SK-N-SH (cell line): ENCODE measurements around the gene PARD3B. TPM values are rescaled to one million over a fixed set of nuclear protein-coding genes. Genes with fewer than 3 reads are reported as not detected.

Experiments used
- CTCF ChIA-PET: fragments of 300-600, 350-600 bp; formaldehyde crosslinking; extraction: SDS; loops from one replicate; lab custom pipeline; 2021; lab: Yijun Ruan, JAX
- POLR2A ChIA-PET: fragments of 350-600 bp; sonication (Branson Sonifier 250); formaldehyde crosslinking; extraction: SDS; loops from one replicate; lab custom pipeline; 2020; ENCODE audit warnings: antibody characterized with exemption, inconsistent platforms; lab: Yijun Ruan, JAX
- DNase-seq: peaks from one replicate; pipeline ENCODE4 v3.0.0; 2012
- H2AFZ ChIP-seq: fragments of 200-600 bp; sonication (generic); 2 replicates; pipeline ENCODE4 v1.8.1; 2016; ENCODE audit warnings: antibody characterized with exemption, mild to moderate bottlenecking, low read depth
- H3F3A ChIP-seq: fragments of 200-600 bp; sonication (generic); replicated peaks from 2 replicates; pipeline ENCODE3; 2016; ENCODE audit warnings: antibody characterized with exemption, mild to moderate bottlenecking; ENCODE audit not compliant: insufficient read depth
- H3K27ac ChIP-seq, 2 experiments: fragments of 200-500 bp in 1 of 2; fragments of 200-600 bp in 1 of 2; sonication (Bioruptor generic) in 1 of 2; sonication (generic), shearing (Covaris generic) in 1 of 2; 2 replicates each; pipeline versions ENCODE4 v1.5.1 to v1.6.1; 2014 to 2016; ENCODE audit warnings: low read depth in 2 of 2, inconsistent platforms in 1 of 2, low read length in 1 of 2, mild to moderate bottlenecking in 1 of 2, mixed read lengths in 1 of 2
- H3K27me3 ChIP-seq: fragments of 200-600 bp; sonication (generic), shearing (Covaris generic); 2 replicates; pipeline ENCODE4 v1.6.1; 2016; ENCODE audit warnings: mixed run types; ENCODE audit not compliant: insufficient read depth
- H3K36me3 ChIP-seq, 2 experiments: fragments of 200-500 bp in 1 of 2; fragments of 200-600 bp in 1 of 2; sonication (Bioruptor generic) in 1 of 2; sonication (generic) in 1 of 2; replicated peaks in 1 of 2; 2 replicates each; pipeline versions ENCODE3 to v1.5.1; 2014 to 2016; ENCODE audit warnings: low read length in 1 of 2, mild to moderate bottlenecking in 1 of 2; ENCODE audit not compliant: insufficient read depth in 2 of 2, control insufficient read depth in 1 of 2
- H3K4me1 ChIP-seq, 2 experiments: fragments of 200-500 bp in 1 of 2; fragments of 200-600 bp in 1 of 2; sonication (Bioruptor generic) in 1 of 2; sonication (generic), shearing (Covaris generic) in 1 of 2; 2 replicates each; pipeline versions ENCODE4 v1.5.1 to v1.6.1; 2014 to 2016; ENCODE audit warnings: low read depth in 1 of 2, low read length in 1 of 2, mixed run types in 1 of 2; ENCODE audit not compliant: insufficient read depth in 2 of 2, control insufficient read depth in 1 of 2
- H3K4me2 ChIP-seq: fragments of 200-600 bp; sonication (generic), shearing (Covaris generic); 2 replicates; pipeline ENCODE4 v1.6.1; 2017; ENCODE audit warnings: mixed run types
- H3K4me3 ChIP-seq, 2 experiments: fragments of 200-500 bp in 1 of 2; fragments of 200-600 bp in 1 of 2; sonication (Bioruptor generic) in 1 of 2; sonication (generic), shearing (Covaris generic) in 1 of 2; 2 replicates each; pipeline versions ENCODE4 v1.5.1 to v1.8.1; 2014 to 2016; ENCODE audit warnings: low read depth in 2 of 2, inconsistent platforms in 1 of 2, low read length in 1 of 2, mild to moderate bottlenecking in 1 of 2, mixed read lengths in 1 of 2, moderate library complexity in 1 of 2
- H3K79me2 ChIP-seq: fragments of 200-600 bp; sonication (generic); 2 replicates; pipeline ENCODE4 v1.8.1; 2017; ENCODE audit warnings: mild to moderate bottlenecking; ENCODE audit not compliant: insufficient read depth
- H3K9ac ChIP-seq: fragments of 200-600 bp; sonication (generic); 2 replicates; pipeline ENCODE4 v1.6.1; 2017; ENCODE audit warnings: mixed run types
- H3K9me2 ChIP-seq: fragments of 200-600 bp; sonication (generic); 2 replicates; pipeline ENCODE4 v1.6.1; 2017; ENCODE audit warnings: mixed run types
- H3K9me3 ChIP-seq: fragments of 200-600 bp; sonication (generic); 2 replicates; pipeline ENCODE4 v1.6.1; 2017; ENCODE audit warnings: mixed run types, mild to moderate bottlenecking, moderate library complexity
- H4K20me1 ChIP-seq: fragments of 200-600 bp; sonication (generic); 2 replicates; pipeline ENCODE4 v1.6.1; 2017; ENCODE audit warnings: mild to moderate bottlenecking, mixed run types; ENCODE audit not compliant: insufficient read depth
- CHD2 ChIP-seq: fragments of 150-350 bp; IDR thresholded peaks from 2 replicates; pipeline ENCODE4 v1.6.1; 2018; ENCODE audit warnings: low read length; ENCODE audit not compliant: partially characterized antibody
- ELF1 ChIP-seq: IDR thresholded peaks from 2 replicates; pipeline ENCODE4 v1.4.0; 2012
- EP300 ChIP-seq, 2 experiments: IDR thresholded peaks; 2 replicates each; pipeline versions ENCODE4 v1.4.0 to v1.6.1; 2012; ENCODE audit warnings: borderline replicate concordance in 1 of 2, low read depth in 1 of 2, low read length in 1 of 2
- FOSL2 ChIP-seq: IDR thresholded peaks from 2 replicates; pipeline ENCODE4 v1.4.0; 2012; ENCODE audit warnings: low read depth, mild to moderate bottlenecking, moderate library complexity, borderline replicate concordance
- FOXM1 ChIP-seq: IDR thresholded peaks from 2 replicates; pipeline ENCODE4 v1.4.0; 2012; ENCODE audit warnings: low read depth, mild to moderate bottlenecking
- GATA2 ChIP-seq: sonication (generic); formaldehyde crosslinking; IDR thresholded peaks from 2 replicates; pipeline ENCODE4 v1.5.0; 2020; ENCODE audit warnings: mild to moderate bottlenecking, missing genetic modification reagents
- JUND ChIP-seq: IDR thresholded peaks from 2 replicates; pipeline ENCODE4 v1.4.0; 2012
- MEF2A ChIP-seq: IDR thresholded peaks from 2 replicates; pipeline ENCODE4 v1.4.0; 2012; ENCODE audit warnings: low read depth, borderline replicate concordance
- MXI1 ChIP-seq: IDR thresholded peaks from 2 replicates; pipeline ENCODE4 v1.6.1; 2012; ENCODE audit warnings: mild to moderate bottlenecking, low read depth, low read length, improper control_type of control experiment
- RAD21 ChIP-seq: IDR thresholded peaks from 2 replicates; pipeline ENCODE4 v1.6.1; 2012; ENCODE audit warnings: mild to moderate bottlenecking, low read length
- RCOR1 ChIP-seq: fragments of 150-350 bp; IDR thresholded peaks from 2 replicates; pipeline ENCODE4 v1.6.1; 2017; ENCODE audit warnings: antibody characterized with exemption, low read length
- RFX5 ChIP-seq: IDR thresholded peaks from 2 replicates; pipeline ENCODE4 v1.6.1; 2012; ENCODE audit warnings: mild to moderate bottlenecking, improper control_type of control experiment, low read length
- RXRA ChIP-seq: IDR thresholded peaks from 2 replicates; pipeline ENCODE4 v1.4.0; 2012; ENCODE audit warnings: low read depth, mild to moderate bottlenecking, borderline replicate concordance
- TCF12 ChIP-seq: IDR thresholded peaks from 2 replicates; pipeline ENCODE4 v1.4.0; 2012
- YY1 ChIP-seq: IDR thresholded peaks from 2 replicates; pipeline ENCODE4 v1.4.0; 2012; ENCODE audit warnings: low read depth, mild to moderate bottlenecking
- WGBS: methylation state at CpG from one replicate; pipeline ENCODE4 v1.1.6; 2017; ENCODE audit warnings: low lambda C conversion rate; 5-methylcytosine and 5-hydroxymethylcytosine counted together
- polyA plus RNA-seq, 3 experiments: library from polyadenylated mRNA; depleted of rRNA; stranded (reverse); fragments of >200 nt; gene quantifications; 2 replicates each; pipeline ENCODE4 v1.2.3, GENCODE V29; 2012
- TF ChIP-seq, protein P1 (sequence below): fragments of 150-350 bp; IDR thresholded peaks from 2 replicates; pipeline ENCODE4 v1.6.1; 2016; ENCODE audit warnings: mild to moderate bottlenecking, low read depth, low read length
- TF ChIP-seq, protein P2 (sequence below): IDR thresholded peaks from 2 replicates; pipeline ENCODE4 v1.4.0; 2012; ENCODE audit warnings: low read depth
- TF ChIP-seq, protein P3 (sequence below): IDR thresholded peaks from 2 replicates; pipeline ENCODE4 v1.4.0; 2012; ENCODE audit warnings: low read depth, borderline replicate concordance
- TF ChIP-seq, protein P4 (sequence below): IDR thresholded peaks from 2 replicates; pipeline ENCODE4; 2012

PARD3B gene
- polyA plus RNA-seq, 1 of the 3 experiments (the other 2 are of a cell fraction) = 0.87 TPM

DNA sequence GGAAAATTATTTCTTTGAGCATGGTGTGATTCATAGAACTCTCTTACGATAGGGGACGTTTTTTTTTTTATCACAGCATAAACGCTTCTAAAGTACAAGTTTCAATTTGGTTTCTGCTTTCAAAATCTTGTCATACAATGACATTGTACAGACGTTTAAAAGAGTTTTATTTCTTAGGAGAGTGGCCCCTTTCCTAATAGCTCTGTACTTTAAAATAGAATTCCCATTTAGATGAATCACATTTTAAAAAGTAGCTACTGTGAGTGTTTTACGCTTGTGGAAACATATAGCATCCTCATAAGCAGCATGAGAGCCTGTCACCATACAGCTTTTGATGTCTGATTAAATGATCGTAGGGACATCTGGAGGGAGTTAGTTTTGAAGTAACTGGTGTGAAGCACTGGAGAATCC lies 510.9 kb downstream of the PARD3B start:
- ChIA-PET POLR2A (interaction anchor here (0.5 kb wide), 1 partner anchor 23 kb away, joined by 3 read pairs; no protein-coding TSS in a partner anchor), CTCF (interaction anchor here (1.2 to 1.6 kb wide), 3 partner anchors 137 to 870 kb away, joined by 3 to 6 read pairs (median 5); no protein-coding TSS in a partner anchor)
- peaks cover 0 to 16% of the 10 kb centered on the region in 2 experiments; a peak in 2 of 4 replicates for H3K4me1 ChIP-seq
- no peaks in the 10 kb centered on the region for H3K9me3 ChIP-seq
- H3K9me2 ChIP-seq = no peaks in the 10 kb centered on the region
- no peak for DNase-seq
- H3K27ac ChIP-seq = peak overlapping the region; percentile 36 to 89; a peak in 3 of 4 replicates
- peaks cover 5% of the 10 kb centered on the region for H3F3A ChIP-seq
- peak overlapping the region; percentile 38 for H2AFZ ChIP-seq
- H3K79me2 ChIP-seq = no peaks in the 10 kb centered on the region
- peak; percentile 20; the same call in 1 of the 2 replicates for TF ChIP-seq TCF12
- TF ChIP-seq CHD2 = peak; percentile 11
- no peak for TF ChIP-seq JUND
- TF ChIP-seq EP300 (IDR thresholded peaks at IDR 0.05; ENCODE audit: borderline replicate concordance in 1 of 2, low read depth in 1 of 2, low read length in 1 of 2) = peak in 1 of 2 experiments; percentile 66; a peak in 1 of 4 replicates
- TF ChIP-seq RXRA = no peak
- TF ChIP-seq MXI1 = peak; percentile 73; the same call in 1 of the 2 replicates
- TF ChIP-seq RCOR1 = 0 out of 2 replicates have a peak, but pooled peaks have one; percentile 9
- TF ChIP-seq YY1 = no peak
- TF ChIP-seq, protein P1, sequence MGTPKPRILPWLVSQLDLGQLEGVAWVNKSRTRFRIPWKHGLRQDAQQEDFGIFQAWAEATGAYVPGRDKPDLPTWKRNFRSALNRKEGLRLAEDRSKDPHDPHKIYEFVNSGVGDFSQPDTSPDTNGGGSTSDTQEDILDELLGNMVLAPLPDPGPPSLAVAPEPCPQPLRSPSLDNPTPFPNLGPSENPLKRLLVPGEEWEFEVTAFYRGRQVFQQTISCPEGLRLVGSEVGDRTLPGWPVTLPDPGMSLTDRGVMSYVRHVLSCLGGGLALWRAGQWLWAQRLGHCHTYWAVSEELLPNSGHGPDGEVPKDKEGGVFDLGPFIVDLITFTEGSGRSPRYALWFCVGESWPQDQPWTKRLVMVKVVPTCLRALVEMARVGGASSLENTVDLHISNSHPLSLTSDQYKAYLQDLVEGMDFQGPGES = no peak
- TF ChIP-seq GATA2 (CRISPR knock-in tag) = peak; percentile 21; the same call in 1 of the 2 replicates
- TF ChIP-seq MEF2A = no peak
- no peak for TF ChIP-seq FOXM1
- TF ChIP-seq RAD21 = peak; percentile 27
- TF ChIP-seq, all 33 proteins: peak for 7
- Histone ChIP-seq H3K4me3 (peak overlapping the region; percentile 7 to 34), H3K9ac (peak overlapping the region; percentile 36; the same call in 1 of the 2 replicates), H3K27me3 (no peaks in the 10 kb centered on the region), H3K4me2 (peak overlapping the region; percentile 63), H3K36me3 (no peaks in the 10 kb centered on the region), H4K20me1 (no peaks in the 10 kb centered on the region)
- WGBS = 10% methylated on average over 6 of the region's 6 CpGs

DNA sequence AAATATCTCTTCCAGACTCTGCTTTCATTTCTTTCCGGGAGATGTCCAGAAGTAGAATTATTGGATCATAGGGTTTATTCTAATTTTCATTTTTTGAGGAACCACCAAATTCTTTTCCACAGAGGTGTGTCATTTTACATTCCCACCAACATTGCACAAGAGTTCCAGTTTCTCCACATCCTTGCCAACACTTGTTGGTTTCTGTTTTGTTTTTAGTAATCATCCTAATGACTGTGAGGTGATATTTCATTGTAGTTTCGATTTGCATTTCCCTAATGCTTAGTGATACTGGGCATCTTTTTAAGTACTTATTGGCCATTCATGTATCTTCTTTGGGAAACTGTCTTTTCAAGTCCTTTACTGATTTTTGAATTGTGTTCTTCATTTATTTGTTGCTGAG lies 513.1 kb downstream of the PARD3B start:
- DNase-seq = no peak
- 73% methylated on average over 2 of the region's 2 CpGs for WGBS
- Histone ChIP-seq H3K36me3 (no peaks in the 10 kb centered on the region), H3K27ac (no peak overlapping the region), H3K9me2 (no peaks in the 10 kb centered on the region), H3K27me3 (no peaks in the 10 kb centered on the region), H3K4me3 (no peak overlapping the region), H3K9me3 (no peaks in the 10 kb centered on the region), H3K9ac (no peak overlapping the region), H3K4me2 (no peak overlapping the region), H3K79me2 (no peaks in the 10 kb centered on the region), H3K4me1 (peaks cover 0 to 13% of the 10 kb centered on the region in 2 experiments; a peak in 2 of 4 replicates), H4K20me1 (no peaks in the 10 kb centered on the region), H2AFZ (no peak overlapping the region), H3F3A (peaks cover 5% of the 10 kb centered on the region)
- TF ChIP-seq FOXM1 (no peak), FOSL2 (no peak), MEF2A (no peak), JUND (no peak), TCF12 (no peak), YY1 (no peak), ELF1 (no peak), EP300 (IDR thresholded peaks at IDR 0.05; ENCODE audit: borderline replicate concordance in 1 of 2, low read depth in 1 of 2, low read length in 1 of 2) (no peak), RFX5 (no peak), RXRA (no peak), CHD2 (no peak)
- TF ChIP-seq, protein P2, sequence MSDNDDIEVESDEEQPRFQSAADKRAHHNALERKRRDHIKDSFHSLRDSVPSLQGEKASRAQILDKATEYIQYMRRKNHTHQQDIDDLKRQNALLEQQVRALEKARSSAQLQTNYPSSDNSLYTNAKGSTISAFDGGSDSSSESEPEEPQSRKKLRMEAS = no peak
- TF ChIP-seq, protein P3, sequence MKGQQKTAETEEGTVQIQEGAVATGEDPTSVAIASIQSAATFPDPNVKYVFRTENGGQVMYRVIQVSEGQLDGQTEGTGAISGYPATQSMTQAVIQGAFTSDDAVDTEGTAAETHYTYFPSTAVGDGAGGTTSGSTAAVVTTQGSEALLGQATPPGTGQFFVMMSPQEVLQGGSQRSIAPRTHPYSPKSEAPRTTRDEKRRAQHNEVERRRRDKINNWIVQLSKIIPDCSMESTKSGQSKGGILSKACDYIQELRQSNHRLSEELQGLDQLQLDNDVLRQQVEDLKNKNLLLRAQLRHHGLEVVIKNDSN = no peak
- TF ChIP-seq, protein P4, sequence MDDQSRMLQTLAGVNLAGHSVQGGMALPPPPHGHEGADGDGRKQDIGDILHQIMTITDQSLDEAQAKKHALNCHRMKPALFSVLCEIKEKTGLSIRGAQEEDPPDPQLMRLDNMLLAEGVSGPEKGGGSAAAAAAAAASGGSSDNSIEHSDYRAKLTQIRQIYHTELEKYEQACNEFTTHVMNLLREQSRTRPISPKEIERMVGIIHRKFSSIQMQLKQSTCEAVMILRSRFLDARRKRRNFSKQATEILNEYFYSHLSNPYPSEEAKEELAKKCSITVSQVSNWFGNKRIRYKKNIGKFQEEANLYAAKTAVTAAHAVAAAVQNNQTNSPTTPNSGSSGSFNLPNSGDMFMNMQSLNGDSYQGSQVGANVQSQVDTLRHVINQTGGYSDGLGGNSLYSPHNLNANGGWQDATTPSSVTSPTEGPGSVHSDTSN = no peak
- CTCF ChIA-PET = no interaction called here
- POLR2A ChIA-PET = no interaction called here
